Left renal cortex interstitium (tissue), 4 donors: ENCODE measurements around the gene GRM5. TPM values are rescaled to one million over a fixed set of nuclear protein-coding genes. Genes with fewer than 3 reads are reported as not detected.
"Not testable (repeated sequence)": the region's sequence is repeated elsewhere in the genome, so short reads cannot be mapped to it uniquely, and the experiment has no call there.

ENCODE experiments used
- DNase-seq, 4 donors: peaks; one replicate each; pipeline ENCODE4 v3.0.0-alpha.2; 2013; ENCODE audit warnings: low read depth in 4 of 4, low spot score in 2 of 4, missing footprints in 1 of 4
- polyA plus RNA-seq, 4 donors: library from polyadenylated mRNA; unstranded; fragments of 120-200 nt; gene quantifications; one replicate each; pipeline ENCODE4 v1.2.1, GENCODE V29; 2013; ENCODE audit not compliant: insufficient read length in 4 of 4

Gene GRM5
- polyA plus RNA-seq, 4 donors: 0.25 to 0.30 (median 0.27) TPM

DNA sequence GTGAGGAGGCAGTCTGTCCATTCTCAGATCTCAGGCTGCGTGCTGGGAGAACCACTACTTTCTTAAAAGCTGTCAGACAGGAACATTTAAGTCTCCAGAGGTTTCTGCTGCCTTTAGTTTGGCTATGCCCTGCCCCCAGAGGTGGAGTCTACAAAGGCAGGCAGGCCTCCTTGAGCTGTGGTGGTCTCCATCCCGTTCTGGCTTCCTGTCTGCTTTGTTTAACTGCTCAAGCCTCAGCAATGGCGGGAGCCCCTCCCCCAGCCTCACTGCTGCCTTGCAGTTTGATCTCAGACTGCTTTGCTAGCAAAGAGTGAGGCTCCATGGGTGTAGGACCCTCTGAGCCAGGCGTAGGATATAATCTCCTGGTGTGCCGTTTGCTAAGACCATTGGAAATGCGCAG, 602.5 kb downstream of the GRM5 start:
- DNase-seq: not testable (repeated sequence)

DNA sequence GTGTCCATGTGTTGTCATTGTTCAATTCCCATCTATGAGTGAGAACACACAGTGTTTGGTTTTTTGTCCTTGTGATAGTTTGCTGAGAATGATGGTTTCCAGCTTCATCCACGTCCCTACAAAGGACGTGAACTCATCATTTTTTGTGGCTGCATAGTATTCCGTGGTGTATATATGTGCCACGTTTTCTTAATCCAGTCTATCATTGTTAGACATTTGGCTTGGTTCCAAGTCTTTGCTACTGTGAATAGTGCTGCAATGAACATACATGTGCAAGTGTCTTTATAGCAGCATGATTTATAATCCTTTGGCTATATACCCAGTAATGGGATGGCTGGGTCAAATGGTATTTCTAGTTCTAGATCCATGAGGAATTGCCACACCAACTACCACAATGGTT, 607.7 kb downstream of the GRM5 start:
- not testable (repeated sequence) for DNase-seq

DNA sequence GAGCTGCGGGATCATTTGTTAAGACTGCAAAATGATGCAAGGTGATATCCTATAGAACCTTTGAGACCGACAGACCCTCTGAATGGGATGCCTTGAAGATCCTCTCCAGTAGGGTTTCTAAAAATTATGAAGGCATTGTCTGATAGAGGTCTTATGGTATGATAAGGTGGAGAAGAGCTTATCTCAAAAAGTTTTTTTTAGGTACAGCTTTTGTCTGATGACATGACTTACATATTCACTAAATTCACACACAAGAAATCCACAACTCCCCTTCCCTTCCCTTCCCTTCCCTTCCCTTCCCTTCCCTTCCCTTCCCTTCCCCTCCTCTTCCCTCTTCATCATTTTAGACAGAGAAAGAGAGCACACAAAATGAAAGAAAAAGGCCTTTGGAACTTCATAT, 609.8 kb downstream of the GRM5 start:
- DNase-seq: no peak

DNA sequence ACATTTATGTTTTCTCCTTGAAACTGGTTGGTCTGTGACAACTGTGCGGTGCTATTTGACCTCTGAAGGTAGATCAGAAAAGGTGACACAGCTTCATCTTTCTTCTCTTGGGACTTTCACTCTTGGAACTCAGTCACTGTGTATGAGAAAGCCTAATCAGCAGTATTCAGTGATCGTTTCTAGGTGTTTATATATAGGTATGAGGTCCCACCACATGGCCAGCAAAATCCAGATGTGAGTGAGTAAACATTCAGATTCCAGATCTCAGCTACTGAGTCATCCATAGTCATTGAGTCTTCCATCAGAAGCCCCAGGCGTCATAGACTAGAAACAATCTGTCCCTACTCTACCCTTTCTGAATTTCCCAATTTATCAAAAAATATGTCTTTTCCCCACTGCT, 610.9 kb downstream of the GRM5 start:
- DNase-seq: no peak

Other genes with a start within 250 kb of the GRM5 start
- gene TYR, start 111.9 kb upstream of the GRM5 start, polyA plus RNA-seq: under 1 TPM in 3 of 4 donors, not detected in 1; 0.17 to 0.33 (median 0.27) TPM